Measurements from ENCODE around the gene STARD9.
"Not testable (repeated sequence)": the region's sequence is repeated elsewhere in the genome, so short reads cannot be mapped to it uniquely, and the experiment has no call there.

STARD9 gene

GRCh38 chr15:42594095-42594494 is 18.7 kb downstream of the STARD9 start:
- Histone ChIP-seq H3K36me3 (ENCODE audit: insufficient read depth, low read length) (peaks cover 38% of the 10 kb centered on the region; the same call in 1 of the 2 replicates), H3K9ac (ENCODE audit: low read depth, low read length, poor library complexity, severe bottlenecking) (no peak overlapping the region), H3K4me2 (ENCODE audit: low read depth, low read length, poor library complexity, severe bottlenecking) (no peak overlapping the region), H3K9me2 (replicated peaks; ENCODE audit: low read depth, low read length) (no peaks in the 10 kb centered on the region), H2AFZ (ENCODE audit: low read length) (no peak overlapping the region), H3K4me1 (ENCODE audit: insufficient read depth, low read length, poor library complexity, severe bottlenecking) (peaks cover 13% of the 10 kb centered on the region), H4K20me1 (ENCODE audit: insufficient read depth, low read length, poor library complexity, severe bottlenecking) (no peaks in the 10 kb centered on the region), H3K27me3 (ENCODE audit: insufficient read depth, low read length, poor library complexity, severe bottlenecking) (no peaks in the 10 kb centered on the region), H3F3A (ENCODE audit: low read depth) (no peaks in the 10 kb centered on the region), H3K79me2 (ENCODE audit: insufficient read depth, low read length) (peaks cover 61% of the 10 kb centered on the region), H3K4me3 (ENCODE audit: low read length, poor library complexity, severe bottlenecking) (no peak overlapping the region), H3K9me3 (ENCODE audit: insufficient read depth, low read depth, low read length) (no peaks in the 10 kb centered on the region)
- no peak for TF ChIP-seq EZH2phosphoT487 (IDR thresholded peaks at IDR 0.05; ENCODE audit: borderline replicate concordance)
- no peak for TF ChIP-seq CTCF (conservative IDR thresholded peaks at IDR 0.05; ENCODE audit: low read length)

GRCh38 chr15:42595626-42596240 is 20.3 kb downstream of the STARD9 start:
- H3F3A ChIP-seq (ENCODE audit: low read depth): no peaks in the 10 kb centered on the region
- peaks cover 69% of the 10 kb centered on the region for H3K79me2 ChIP-seq (ENCODE audit: insufficient read depth, low read length)
- TF ChIP-seq EZH2phosphoT487 (IDR thresholded peaks at IDR 0.05; ENCODE audit: borderline replicate concordance): no peak
- TF ChIP-seq CTCF (conservative IDR thresholded peaks at IDR 0.05; ENCODE audit: low read length): no peak
- no peak overlapping the region for H2AFZ ChIP-seq (ENCODE audit: low read length)
- no peaks in the 10 kb centered on the region for H3K9me3 ChIP-seq (ENCODE audit: insufficient read depth, low read depth, low read length)
- H3K9ac ChIP-seq (ENCODE audit: low read depth, low read length, poor library complexity, severe bottlenecking): no peak overlapping the region
- H4K20me1 ChIP-seq (ENCODE audit: insufficient read depth, low read length, poor library complexity, severe bottlenecking): no peaks in the 10 kb centered on the region
- no peak overlapping the region for H3K4me3 ChIP-seq (ENCODE audit: low read length, poor library complexity, severe bottlenecking)
- H3K4me1 ChIP-seq (ENCODE audit: insufficient read depth, low read length, poor library complexity, severe bottlenecking): peaks cover 13% of the 10 kb centered on the region
- no peak overlapping the region for H3K4me2 ChIP-seq (ENCODE audit: low read depth, low read length, poor library complexity, severe bottlenecking)
- no peaks in the 10 kb centered on the region for H3K9me2 ChIP-seq (replicated peaks; ENCODE audit: low read depth, low read length)
- H3K36me3 ChIP-seq (ENCODE audit: insufficient read depth, low read length): peaks cover 44% of the 10 kb centered on the region; the same call in 1 of the 2 replicates
- H3K27me3 ChIP-seq (ENCODE audit: insufficient read depth, low read length, poor library complexity, severe bottlenecking): no peaks in the 10 kb centered on the region

- Histone ChIP-seq H3K79me2 (ENCODE audit: insufficient read depth, low read length) (peaks cover 56% of the 10 kb centered on the region), H3K4me1 (ENCODE audit: insufficient read depth, low read length, poor library complexity, severe bottlenecking) (peaks cover 43% of the 10 kb centered on the region), H3K36me3 (ENCODE audit: insufficient read depth, low read length) (peaks cover 24% of the 10 kb centered on the region; the same call in 1 of the 2 replicates), H3F3A (ENCODE audit: low read depth) (peaks cover 18% of the 10 kb centered on the region)
- not testable (repeated sequence) for H3K4me3 ChIP-seq (ENCODE audit: low read length, poor library complexity, severe bottlenecking); H3K4me2 ChIP-seq (ENCODE audit: low read depth, low read length, poor library complexity, severe bottlenecking); H2AFZ ChIP-seq (ENCODE audit: low read length); H3K27me3 ChIP-seq (ENCODE audit: insufficient read depth, low read length, poor library complexity, severe bottlenecking); H3K9me3 ChIP-seq (ENCODE audit: insufficient read depth, low read depth, low read length); H4K20me1 ChIP-seq (ENCODE audit: insufficient read depth, low read length, poor library complexity, severe bottlenecking); H3K9ac ChIP-seq (ENCODE audit: low read depth, low read length, poor library complexity, severe bottlenecking); H3K9me2 ChIP-seq (replicated peaks; ENCODE audit: low read depth, low read length)
Observed at GRCh38 chr15:42601316-42601715, 25.9 kb downstream of the STARD9 start.

- Histone ChIP-seq H3F3A (ENCODE audit: low read depth) (peaks cover 18% of the 10 kb centered on the region), H3K9ac (ENCODE audit: low read depth, low read length, poor library complexity, severe bottlenecking) (peak overlapping the region; percentile 2), H3K9me2 (replicated peaks; ENCODE audit: low read depth, low read length) (no peaks in the 10 kb centered on the region), H3K79me2 (ENCODE audit: insufficient read depth, low read length) (peaks cover 56% of the 10 kb centered on the region), H3K36me3 (ENCODE audit: insufficient read depth, low read length) (peaks cover 18% of the 10 kb centered on the region; the same call in 1 of the 2 replicates), H3K4me2 (ENCODE audit: low read depth, low read length, poor library complexity, severe bottlenecking) (peak overlapping the region; percentile 42), H3K27me3 (ENCODE audit: insufficient read depth, low read length, poor library complexity, severe bottlenecking) (no peaks in the 10 kb centered on the region), H3K4me3 (ENCODE audit: low read length, poor library complexity, severe bottlenecking) (peak overlapping the region; percentile 4), H4K20me1 (ENCODE audit: insufficient read depth, low read length, poor library complexity, severe bottlenecking) (no peaks in the 10 kb centered on the region), H3K4me1 (ENCODE audit: insufficient read depth, low read length, poor library complexity, severe bottlenecking) (peaks cover 54% of the 10 kb centered on the region), H2AFZ (ENCODE audit: low read length) (no peak overlapping the region), H3K9me3 (ENCODE audit: insufficient read depth, low read depth, low read length) (no peaks in the 10 kb centered on the region)
- TF ChIP-seq CTCF (conservative IDR thresholded peaks at IDR 0.05; ENCODE audit: low read length): no peak
- TF ChIP-seq EZH2phosphoT487 (IDR thresholded peaks at IDR 0.05; ENCODE audit: borderline replicate concordance): no peak
Observed at GRCh38 chr15:42602501-42602900, 27.1 kb downstream of the STARD9 start.
